RWPE2 (cell line): ENCODE results near the gene NEK7.

Source experiments
- ATAC-seq: fragments of 200-7000 bp; cut with Tn5 transposase; 3 replicates; pipeline ENCODE4 v1.9.1; 2021; ENCODE audit warnings: low read depth
- DNase-seq: peaks from one replicate; pipeline ENCODE4 v3.0.0-alpha.2; 2020; ENCODE audit warnings: low spot score
- H3K27ac ChIP-seq: fragments of 450-650 bp; 2 replicates; pipeline ENCODE4 v1.5.1; 2017; ENCODE audit warnings: mild to moderate bottlenecking; ENCODE audit not compliant: poor library complexity, severe bottlenecking
- H3K27me3 ChIP-seq: fragments of 250-450 bp; sonication (Bioruptor Pico); 2 replicates; pipeline ENCODE4 v1.5.1; 2021; ENCODE audit warnings: mild to moderate bottlenecking, moderate library complexity; ENCODE audit not compliant: insufficient read depth, poor library complexity, severe bottlenecking
- H3K36me3 ChIP-seq: fragments of 250-450 bp; sonication (Bioruptor Pico); 2 replicates; pipeline ENCODE4 v1.5.1; 2020; ENCODE audit warnings: low read depth, mild to moderate bottlenecking, moderate library complexity
- H3K4me1 ChIP-seq: fragments of 250-450 bp; sonication (Bioruptor Pico); 2 replicates; pipeline ENCODE4 v1.5.1; 2021; ENCODE audit warnings: mild to moderate bottlenecking, moderate library complexity; ENCODE audit not compliant: insufficient read depth, poor library complexity, severe bottlenecking
- H3K4me3 ChIP-seq: fragments of 250-450 bp; sonication (Bioruptor Pico); 2 replicates; pipeline ENCODE4 v1.5.1; 2021; ENCODE audit warnings: mild to moderate bottlenecking, moderate library complexity; ENCODE audit not compliant: severe bottlenecking
- H3K9me3 ChIP-seq: fragments of 250-450 bp; sonication (Bioruptor Pico); 2 replicates; pipeline ENCODE4 v1.5.1; 2021; ENCODE audit warnings: mild to moderate bottlenecking, moderate library complexity; ENCODE audit not compliant: severe bottlenecking
- CTCF ChIP-seq: fragments of 450-650 bp; IDR thresholded peaks from one replicate; pipeline ENCODE4 v1.5.1; 2017; ENCODE audit warnings: mild to moderate bottlenecking, moderate library complexity; ENCODE audit not compliant: poor library complexity, severe bottlenecking

Gene NEK7

GRCh38 chr1:198178615-198179014 lies 21.8 kb downstream of the NEK7 start:
- H3K4me1 ChIP-seq, result peaks cover 11% of the 10 kb centered on the region
- DNase-seq, result no peak
- TF ChIP-seq CTCF, result no peak
- ATAC-seq, result no peak
- H3K27me3 ChIP-seq, result no peaks in the 10 kb centered on the region
- no peak overlapping the region for H3K4me3 ChIP-seq
- H3K36me3 ChIP-seq, result no peaks in the 10 kb centered on the region
- H3K9me3 ChIP-seq, result no peaks in the 10 kb centered on the region
- no peak overlapping the region for H3K27ac ChIP-seq

- no peaks in the 10 kb centered on the region for H3K27me3 ChIP-seq
- H3K27ac ChIP-seq, result no peak overlapping the region
- no peaks in the 10 kb centered on the region for H3K36me3 ChIP-seq
- no peak overlapping the region for H3K4me3 ChIP-seq
- ATAC-seq (no peak), DNase-seq (no peak)
- TF ChIP-seq CTCF, result no peak
- no peaks in the 10 kb centered on the region for H3K9me3 ChIP-seq
- H3K4me1 ChIP-seq, result peaks cover 6% of the 10 kb centered on the region
These were observed 22.8 kb downstream of the NEK7 start for GRCh38 chr1:198179556-198179981.

GRCh38 chr1:198183605-198184004 lies 26.8 kb downstream of the NEK7 start:
- Histone ChIP-seq H3K9me3 (no peaks in the 10 kb centered on the region), H3K27ac (no peak overlapping the region), H3K4me3 (no peak overlapping the region), H3K36me3 (no peaks in the 10 kb centered on the region), H3K4me1 (peaks cover 4% of the 10 kb centered on the region), H3K27me3 (no peaks in the 10 kb centered on the region)
- DNase-seq, result no peak
- TF ChIP-seq CTCF, result no peak
- no peak for ATAC-seq

GRCh38 chr1:198184516-198184915 lies 27.7 kb downstream of the NEK7 start:
- TF ChIP-seq CTCF, result no peak
- H3K4me3 ChIP-seq, result no peak overlapping the region
- no peak for ATAC-seq
- no peaks in the 10 kb centered on the region for H3K36me3 ChIP-seq
- no peak for DNase-seq
- no peaks in the 10 kb centered on the region for H3K27me3 ChIP-seq
- H3K9me3 ChIP-seq, result no peaks in the 10 kb centered on the region
- H3K4me1 ChIP-seq, result no peaks in the 10 kb centered on the region
- no peak overlapping the region for H3K27ac ChIP-seq

GRCh38 chr1:198185146-198185545 lies 28.3 kb downstream of the NEK7 start:
- Histone ChIP-seq H3K9me3 (no peaks in the 10 kb centered on the region), H3K4me3 (no peak overlapping the region)

More at GRCh38 chr1:198185146-198185545, 28.3 kb downstream of the NEK7 start:
- Histone ChIP-seq H3K36me3 (no peaks in the 10 kb centered on the region), H3K27ac (no peak overlapping the region), H3K4me1 (no peaks in the 10 kb centered on the region), H3K27me3 (no peaks in the 10 kb centered on the region)
- ATAC-seq, result no peak
- TF ChIP-seq CTCF, result no peak
- no peak for DNase-seq
